HL-60 (cell line): ENCODE results near the gene ESR2.

ENCODE experiments used
- CTCF ChIP-seq: IDR thresholded peaks from one replicate; pipeline ENCODE4 v1.5.1; 2011; ENCODE audit warnings: low read length, control low read depth, inconsistent platforms; ENCODE audit not compliant: insufficient read depth
- GABPA ChIP-seq: IDR thresholded peaks from 2 replicates; pipeline ENCODE4 v1.6.1; 2012; ENCODE audit warnings: low read depth
- POLR2AphosphoS5 ChIP-seq: IDR thresholded peaks from 2 replicates; pipeline ENCODE4 v1.6.1; 2012; ENCODE audit warnings: low read depth
- REST ChIP-seq: IDR thresholded peaks from 2 replicates; pipeline ENCODE4 v1.6.1; 2012; ENCODE audit warnings: low read depth; ENCODE audit not compliant: insufficient replicate concordance

- TF ChIP-seq CTCF: no peak
- TF ChIP-seq GABPA: no peak
- TF ChIP-seq POLR2AphosphoS5: no peak
- TF ChIP-seq REST: no peak
Observed at GRCh38 chr14:64202716-64203115, 91.5 kb downstream of the ESR2 start.
